ENCODE data around the gene GRIK2. TPM values are rescaled to one million over a fixed set of nuclear protein-coding genes. Genes with fewer than 3 reads are reported as not detected.
"Not testable (repeated sequence)": the region's sequence is repeated elsewhere in the genome, so short reads cannot be mapped to it uniquely, and the experiment has no call there.

GRIK2 gene
- total RNA-seq, 2 donors from 2014 or later, result 1.2 to 1.9 TPM

- no peak for DNase-seq
- intact Hi-C loops (cut with DNase I, micrococcal nuclease), result no loop called here
- ATAC-seq, result no peak
These were observed 628.8 kb downstream of the GRIK2 start for GRCh38 chr6:102022281-102022680.

- DNase-seq (no peak), ATAC-seq (no peak)
- intact Hi-C loops (cut with DNase I, micrococcal nuclease), result no loop called here
These were observed 629.3 kb downstream of the GRIK2 start for GRCh38 chr6:102022803-102023202.

GRCh38 chr6:102023977-102024657 lies 630.6 kb downstream of the GRIK2 start:
- ATAC-seq (no peak), DNase-seq (no peak)
- intact Hi-C loops (cut with DNase I, micrococcal nuclease), result no loop called here

GRCh38 chr6:102026649-102027048 lies 633.1 kb downstream of the GRIK2 start:
- intact Hi-C loops (cut with DNase I, micrococcal nuclease), result no loop called here
- ATAC-seq, result no peak
- no peak for DNase-seq

GRCh38 chr6:102028176-102028575 lies 634.7 kb downstream of the GRIK2 start:
- ATAC-seq, result no peak
- no peak for DNase-seq
- intact Hi-C loops (cut with DNase I, micrococcal nuclease), result no loop called here

- ATAC-seq (no peak), DNase-seq (no peak)
- intact Hi-C loops (cut with DNase I, micrococcal nuclease), result no loop called here
These were observed 645.5 kb downstream of the GRIK2 start for GRCh38 chr6:102038964-102039363.

GRCh38 chr6:102039441-102039840 lies 645.9 kb downstream of the GRIK2 start:
- no peak for ATAC-seq
- intact Hi-C loops (cut with DNase I, micrococcal nuclease), result no loop called here
- no peak for DNase-seq

- intact Hi-C loops (cut with DNase I, micrococcal nuclease), result no loop called here
- ATAC-seq (no peak), DNase-seq (no peak)
These were observed 657.5 kb downstream of the GRIK2 start for GRCh38 chr6:102051001-102051400.

- DNase-seq (no peak), ATAC-seq (no peak)
- intact Hi-C loops (cut with DNase I, micrococcal nuclease), result no loop called here
These were observed 658.2 kb downstream of the GRIK2 start for GRCh38 chr6:102051720-102052119.

GRCh38 chr6:102064142-102064541 lies 670.6 kb downstream of the GRIK2 start:
- intact Hi-C loops (cut with DNase I, micrococcal nuclease), result no loop called here
- no peak for ATAC-seq
- DNase-seq, result no peak

GRCh38 chr6:102066301-102066700 lies 672.8 kb downstream of the GRIK2 start:
- intact Hi-C loops (cut with DNase I, micrococcal nuclease), result no loop called here
- ATAC-seq (no peak), DNase-seq (no peak)

GRCh38 chr6:102068349-102068929 lies 674.9 kb downstream of the GRIK2 start:
- no peak for ATAC-seq
- no peak for DNase-seq
- intact Hi-C loops (cut with DNase I, micrococcal nuclease), result no loop called here

- DNase-seq (no peak), ATAC-seq (no peak)
- intact Hi-C loops (cut with DNase I, micrococcal nuclease), result no loop called here
These were observed 682.0 kb downstream of the GRIK2 start for GRCh38 chr6:102075539-102075938.

GRCh38 chr6:102085257-102085656 lies 691.7 kb downstream of the GRIK2 start:
- DNase-seq (no peak), ATAC-seq (no peak)
- intact Hi-C loops (cut with DNase I, micrococcal nuclease), result no loop called here

GRCh38 chr6:102088160-102088559 lies 694.7 kb downstream of the GRIK2 start:
- intact Hi-C loops (cut with DNase I, micrococcal nuclease), result not testable (repeated sequence)

GRCh38 chr6:102114402-102114801 lies 720.9 kb downstream of the GRIK2 start:
- ATAC-seq (no peak), DNase-seq (no peak)
- intact Hi-C loops (cut with DNase I, micrococcal nuclease), result no loop called here

More at GRCh38 chr6:102088160-102088559, 694.7 kb downstream of the GRIK2 start:
- not testable (repeated sequence) for ATAC-seq, DNase-seq

GRCh38 chr6:102115911-102116310 lies 722.4 kb downstream of the GRIK2 start:
- DNase-seq (no peak), ATAC-seq (no peak)
- intact Hi-C loops (cut with DNase I, micrococcal nuclease), result no loop called here

- no peak for DNase-seq
- intact Hi-C loops (cut with DNase I, micrococcal nuclease), result no loop called here
- ATAC-seq, result no peak
These were observed 724.5 kb downstream of the GRIK2 start for GRCh38 chr6:102118034-102118433.
